Glomerular endothelial cell (primary cell): Measurements from ENCODE around the gene GNAT1. TPM values are rescaled to one million over a fixed set of nuclear protein-coding genes. Genes with fewer than 3 reads are reported as not detected.

Experiments used
- DNase-seq: peaks from one replicate; pipeline ENCODE4 v3.0.0-alpha.2; 2011; ENCODE audit warnings: low read depth, low spot score; ENCODE audit errors: extremely low read depth
- total RNA-seq: library from RNA; depleted of rRNA; stranded (reverse); fragments of >200 nt; gene quantifications from 2 replicates; pipeline ENCODE4 v1.2.3, GENCODE V29; 2015

Gene GNAT1
- total RNA-seq, 1 donor from 2014 or later = not detected

GRCh38 chr3:50162034-50162883 lies 29.2 kb upstream of the GNAT1 start:
- DNase-seq = no peak

- no peak for DNase-seq
Measured at GRCh38 chr3:50163572-50164455, 27.6 kb upstream of the GNAT1 start.

GRCh38 chr3:50164481-50164880 lies 26.9 kb upstream of the GNAT1 start:
- DNase-seq = no peak

- DNase-seq = no peak
Measured at GRCh38 chr3:50164984-50165909, 26.2 kb upstream of the GNAT1 start.

GRCh38 chr3:50165910-50166538 lies 25.4 kb upstream of the GNAT1 start:
- DNase-seq = no peak

GRCh38 chr3:50166620-50167019 lies 24.8 kb upstream of the GNAT1 start:
- DNase-seq = no peak

- DNase-seq = no peak
Measured at GRCh38 chr3:50167069-50167840, 24.2 kb upstream of the GNAT1 start.

- no peak for DNase-seq
Measured at GRCh38 chr3:50167841-50168209, 23.6 kb upstream of the GNAT1 start.

GRCh38 chr3:50168388-50168787 lies 23.0 kb upstream of the GNAT1 start:
- DNase-seq = no peak

- no peak for DNase-seq
Measured at GRCh38 chr3:50168791-50169190, 22.6 kb upstream of the GNAT1 start.

GRCh38 chr3:50169232-50169832 lies 22.1 kb upstream of the GNAT1 start:
- no peak for DNase-seq

GRCh38 chr3:50169858-50170257 lies 21.6 kb upstream of the GNAT1 start:
- DNase-seq = no peak

- DNase-seq = peak; percentile 86
Measured at GRCh38 chr3:50170689-50171088, 20.7 kb upstream of the GNAT1 start.

- DNase-seq = no peak
Measured at GRCh38 chr3:50171540-50172301, 19.7 kb upstream of the GNAT1 start.

GRCh38 chr3:50172626-50173220 lies 18.7 kb upstream of the GNAT1 start:
- DNase-seq = no peak

GRCh38 chr3:50173685-50174516 lies 17.5 kb upstream of the GNAT1 start:
- DNase-seq = no peak

- DNase-seq = no peak
Measured at GRCh38 chr3:50174517-50174895, 16.9 kb upstream of the GNAT1 start.
